ENCODE data around the gene ALPP. TPM values are rescaled to one million over a fixed set of nuclear protein-coding genes. Genes with fewer than 3 reads are reported as not detected.
"Not testable (repeated sequence)": the region's sequence is repeated elsewhere in the genome, so short reads cannot be mapped to it uniquely, and the experiment has no call there.

ALPP gene
- total and polyA plus RNA-seq, 9 donors: 0.09 to 0.30 TPM; not detected in 7

- WGBS (ENCODE audit: insufficient coverage): no CpG with 5 or more reads among the region's 6 CpGs
- H3K9me3 ChIP-seq (replicated peaks; ENCODE audit: control insufficient read depth, low read depth, low read length); H3K27ac ChIP-seq (ENCODE audit: low read length); H3K27me3 ChIP-seq (ENCODE audit: control insufficient read depth, insufficient read depth, low read length); H3K4me3 ChIP-seq (ENCODE audit: low read length); DNase-seq: not testable (repeated sequence)
- peaks cover 13% of the 10 kb centered on the region for H3K36me3 ChIP-seq (ENCODE audit: control insufficient read depth, insufficient read depth, low read length)
- H3K4me1 ChIP-seq (ENCODE audit: control insufficient read depth, insufficient read depth, low read length): peaks cover 14% of the 10 kb centered on the region
Observed at GRCh38 chr2:232334885-232335205, 43.7 kb upstream of the ALPP start.

GRCh38 chr2:232335206-232335858, 43.2 kb upstream of the ALPP start:
- not testable (repeated sequence) for H3K4me1 ChIP-seq (ENCODE audit: control insufficient read depth, insufficient read depth, low read length); H3K27me3 ChIP-seq (ENCODE audit: control insufficient read depth, insufficient read depth, low read length); H3K27ac ChIP-seq (ENCODE audit: low read length); H3K4me3 ChIP-seq (ENCODE audit: low read length); DNase-seq; H3K9me3 ChIP-seq (replicated peaks; ENCODE audit: control insufficient read depth, low read depth, low read length)
- 75% methylated on average over 6 of the region's 15 CpGs for WGBS (ENCODE audit: insufficient coverage)
- peaks cover 13% of the 10 kb centered on the region for H3K36me3 ChIP-seq (ENCODE audit: control insufficient read depth, insufficient read depth, low read length)

- 74% methylated on average over 2 of the region's 4 CpGs for WGBS (ENCODE audit: insufficient coverage)
- peaks cover 5% of the 10 kb centered on the region for H3K4me1 ChIP-seq (ENCODE audit: control insufficient read depth, insufficient read depth, low read length)
- peaks cover 15% of the 10 kb centered on the region for H3K36me3 ChIP-seq (ENCODE audit: control insufficient read depth, insufficient read depth, low read length)
- no peaks in the 10 kb centered on the region for H3K27me3 ChIP-seq (ENCODE audit: control insufficient read depth, insufficient read depth, low read length)
- no peak overlapping the region for H3K4me3 ChIP-seq (ENCODE audit: low read length)
- H3K27ac ChIP-seq (ENCODE audit: low read length): no peak overlapping the region
- H3K9me3 ChIP-seq (replicated peaks; ENCODE audit: control insufficient read depth, low read depth, low read length): no peaks in the 10 kb centered on the region
- DNase-seq: no peak
Observed at GRCh38 chr2:232335859-232336215, 42.7 kb upstream of the ALPP start.

GRCh38 chr2:232336241-232336736, 42.3 kb upstream of the ALPP start:
- 87% methylated on average over 10 of the region's 15 CpGs for WGBS (ENCODE audit: insufficient coverage)
- H3K36me3 ChIP-seq (ENCODE audit: control insufficient read depth, insufficient read depth, low read length): peaks cover 19% of the 10 kb centered on the region
- no peak overlapping the region for H3K27ac ChIP-seq (ENCODE audit: low read length)
- DNase-seq: no peak
- H3K9me3 ChIP-seq (replicated peaks; ENCODE audit: control insufficient read depth, low read depth, low read length): no peaks in the 10 kb centered on the region
- H3K4me1 ChIP-seq (ENCODE audit: control insufficient read depth, insufficient read depth, low read length): peaks cover 3% of the 10 kb centered on the region
- H3K4me3 ChIP-seq (ENCODE audit: low read length): no peak overlapping the region
- H3K27me3 ChIP-seq (ENCODE audit: control insufficient read depth, insufficient read depth, low read length): no peaks in the 10 kb centered on the region

GRCh38 chr2:232336981-232337720, 41.4 kb upstream of the ALPP start:
- peaks cover 3% of the 10 kb centered on the region for H3K4me1 ChIP-seq (ENCODE audit: control insufficient read depth, insufficient read depth, low read length)
- no peak for DNase-seq
- no peak overlapping the region for H3K4me3 ChIP-seq (ENCODE audit: low read length)

GRCh38 chr2:232338094-232338758, 40.3 kb upstream of the ALPP start:
- H3K27ac ChIP-seq (ENCODE audit: low read length); H3K27me3 ChIP-seq (ENCODE audit: control insufficient read depth, insufficient read depth, low read length); DNase-seq; H3K4me1 ChIP-seq (ENCODE audit: control insufficient read depth, insufficient read depth, low read length); H3K9me3 ChIP-seq (replicated peaks; ENCODE audit: control insufficient read depth, low read depth, low read length); H3K4me3 ChIP-seq (ENCODE audit: low read length): not testable (repeated sequence)
- 100% methylated on average over 3 of the region's 16 CpGs for WGBS (ENCODE audit: insufficient coverage)
- peaks cover 24% of the 10 kb centered on the region for H3K36me3 ChIP-seq (ENCODE audit: control insufficient read depth, insufficient read depth, low read length)

More at GRCh38 chr2:232336981-232337720, 41.4 kb upstream of the ALPP start:
- peaks cover 24% of the 10 kb centered on the region for H3K36me3 ChIP-seq (ENCODE audit: control insufficient read depth, insufficient read depth, low read length)
- WGBS (ENCODE audit: insufficient coverage): 83% methylated on average over 3 of the region's 18 CpGs
- H3K9me3 ChIP-seq (replicated peaks; ENCODE audit: control insufficient read depth, low read depth, low read length): no peaks in the 10 kb centered on the region
- H3K27me3 ChIP-seq (ENCODE audit: control insufficient read depth, insufficient read depth, low read length): no peaks in the 10 kb centered on the region
- H3K27ac ChIP-seq (ENCODE audit: low read length): no peak overlapping the region

GRCh38 chr2:232338759-232339106, 39.8 kb upstream of the ALPP start:
- Histone ChIP-seq H3K9me3 (replicated peaks; ENCODE audit: control insufficient read depth, low read depth, low read length) (no peaks in the 10 kb centered on the region), H3K4me3 (ENCODE audit: low read length) (no peak overlapping the region), H3K4me1 (ENCODE audit: control insufficient read depth, insufficient read depth, low read length) (peaks cover 3% of the 10 kb centered on the region), H3K27ac (ENCODE audit: low read length) (no peak overlapping the region), H3K36me3 (ENCODE audit: control insufficient read depth, insufficient read depth, low read length) (peaks cover 24% of the 10 kb centered on the region), H3K27me3 (ENCODE audit: control insufficient read depth, insufficient read depth, low read length) (peaks cover 3% of the 10 kb centered on the region)
- no peak for DNase-seq
- WGBS (ENCODE audit: insufficient coverage): 93% methylated on average over 2 of the region's 7 CpGs

- H3K9me3 ChIP-seq (replicated peaks; ENCODE audit: control insufficient read depth, low read depth, low read length): no peaks in the 10 kb centered on the region
- H3K4me3 ChIP-seq (ENCODE audit: low read length): no peak overlapping the region
- WGBS (ENCODE audit: insufficient coverage): 64% methylated on average over 23 of the region's 23 CpGs
- no peak for DNase-seq
- no peak overlapping the region for H3K27ac ChIP-seq (ENCODE audit: low read length)
- H3K36me3 ChIP-seq (ENCODE audit: control insufficient read depth, insufficient read depth, low read length): peaks cover 24% of the 10 kb centered on the region
- H3K27me3 ChIP-seq (ENCODE audit: control insufficient read depth, insufficient read depth, low read length): peaks cover 3% of the 10 kb centered on the region
- H3K4me1 ChIP-seq (ENCODE audit: control insufficient read depth, insufficient read depth, low read length): peaks cover 3% of the 10 kb centered on the region
Observed at GRCh38 chr2:232339121-232340081, 39.1 kb upstream of the ALPP start.

GRCh38 chr2:232340171-232340935, 38.2 kb upstream of the ALPP start:
- Histone ChIP-seq H3K36me3 (ENCODE audit: control insufficient read depth, insufficient read depth, low read length) (peaks cover 24% of the 10 kb centered on the region), H3K27me3 (ENCODE audit: control insufficient read depth, insufficient read depth, low read length) (peaks cover 3% of the 10 kb centered on the region), H3K4me3 (ENCODE audit: low read length) (no peak overlapping the region), H3K4me1 (ENCODE audit: control insufficient read depth, insufficient read depth, low read length) (peaks cover 3% of the 10 kb centered on the region), H3K9me3 (replicated peaks; ENCODE audit: control insufficient read depth, low read depth, low read length) (no peaks in the 10 kb centered on the region), H3K27ac (ENCODE audit: low read length) (no peak overlapping the region)
- no peak for DNase-seq
- WGBS (ENCODE audit: insufficient coverage): 83% methylated on average over 12 of the region's 14 CpGs
